H1 (cell line): ENCODE data around the gene TRMT10C. TPM values are rescaled to one million over a fixed set of nuclear protein-coding genes. Genes with fewer than 3 reads are reported as not detected.

ENCODE experiments used
- polyA plus RNA-seq, 7 experiments: library from polyadenylated mRNA; depleted of rRNA in 3 of 7; stranded (reverse) in 5 of 7; unstranded in 2 of 7; fragments of >200 nt in 5 of 7; fragments of 200-250 nt in 2 of 7; gene quantifications; 1 replicate in 5 of 7; 2 replicates in 1 of 7; 4 replicates in 1 of 7; pipeline versions ENCODE4 v1.2.1 to v1.2.3, GENCODE V29; 2011 to 2013; ENCODE audit warnings: missing spikeins in 2 of 7, mixed read lengths in 2 of 7
- small RNA-seq: library from polyadenylated mRNA; stranded (forward); fragments of <200 nt; extraction: miRNeasy Mini kit (QIAGEN cat#:217004); gene quantifications from one replicate; pipeline ENCODE3, GENCODE V24; 2013; ENCODE audit not compliant: insufficient read depth
- total RNA-seq: library from RNA; stranded (reverse); fragmentation: NEBNext Ultra II Directional; extraction: Animal tissue kit (Norgen Biotek cat#: 25700); gene quantifications from 2 replicates; pipeline ENCODE4 v1.2.1, GENCODE V29; 2021

TRMT10C gene
- total and polyA plus RNA-seq, 2 of the 8 experiments (the other 6 are each of a cell fraction or from before 2014, with no cell fraction given), result 27.4 to 55.9 TPM

Small RNA genes lying within 50 kb of the gene (small RNA-seq; reads per million reads assigned to genes)
- not detected for gene RNU6-1256P

Other genes with a start within 250 kb of the TRMT10C start
- gene IMPG2, start 241.3 kb upstream of the TRMT10C start, total RNA-seq, result 0.06 and 0.08 TPM in 2 replicates
- 0.02 and 0.03 TPM in 2 replicates for gene IMPG2, start 241.3 kb upstream of the TRMT10C start, polyA plus RNA-seq (2011; rRNA removed)
- gene SENP7, start 48.7 kb upstream of the TRMT10C start, total RNA-seq, result 6.5 and 7.8 TPM in 2 replicates
- gene SENP7, start 48.7 kb upstream of the TRMT10C start, polyA plus RNA-seq (2011; rRNA removed), result 1.6 and 2.8 TPM in 2 replicates
- gene PCNP, start 12.3 kb downstream of the TRMT10C start, total RNA-seq, result 188 and 192 TPM in 2 replicates
- 16.4 and 29.1 TPM in 2 replicates for gene PCNP, start 12.3 kb downstream of the TRMT10C start, polyA plus RNA-seq (2011; rRNA removed)
- 14.0 and 14.3 TPM in 2 replicates for gene ZBTB11, start 115.3 kb downstream of the TRMT10C start, total RNA-seq
- gene ZBTB11, start 115.3 kb downstream of the TRMT10C start, polyA plus RNA-seq (2011; rRNA removed), result 2.7 and 3.0 TPM in 2 replicates
- gene RPL24, start 124.8 kb downstream of the TRMT10C start, total RNA-seq, result 1,933 and 1,965 TPM in 2 replicates
- 569 and 939 TPM in 2 replicates for gene RPL24, start 124.8 kb downstream of the TRMT10C start, polyA plus RNA-seq (2011; rRNA removed)
- gene CEP97, start 162.7 kb downstream of the TRMT10C start, total RNA-seq, result 13.2 and 15.1 TPM in 2 replicates
- gene CEP97, start 162.7 kb downstream of the TRMT10C start, polyA plus RNA-seq (2011; rRNA removed), result 1.6 and 1.9 TPM in 2 replicates
- gene NXPE3, start 217.3 kb downstream of the TRMT10C start, total RNA-seq, result 22.7 and 23.3 TPM in 2 replicates
- gene NXPE3, start 217.3 kb downstream of the TRMT10C start, polyA plus RNA-seq (2011; rRNA removed), result 10.9 and 12.1 TPM in 2 replicates